ENCODE measurements around the gene COPS7A. TPM values are rescaled to one million over a fixed set of nuclear protein-coding genes. Genes with fewer than 3 reads are reported as not detected.

The COPS7A gene
- total and polyA plus RNA-seq, 9 of the 15 experiments (the other 6 are each of a cell fraction or from before 2014, with no cell fraction given): 12.7 to 36.0 (median 24.3) TPM

DNA sequence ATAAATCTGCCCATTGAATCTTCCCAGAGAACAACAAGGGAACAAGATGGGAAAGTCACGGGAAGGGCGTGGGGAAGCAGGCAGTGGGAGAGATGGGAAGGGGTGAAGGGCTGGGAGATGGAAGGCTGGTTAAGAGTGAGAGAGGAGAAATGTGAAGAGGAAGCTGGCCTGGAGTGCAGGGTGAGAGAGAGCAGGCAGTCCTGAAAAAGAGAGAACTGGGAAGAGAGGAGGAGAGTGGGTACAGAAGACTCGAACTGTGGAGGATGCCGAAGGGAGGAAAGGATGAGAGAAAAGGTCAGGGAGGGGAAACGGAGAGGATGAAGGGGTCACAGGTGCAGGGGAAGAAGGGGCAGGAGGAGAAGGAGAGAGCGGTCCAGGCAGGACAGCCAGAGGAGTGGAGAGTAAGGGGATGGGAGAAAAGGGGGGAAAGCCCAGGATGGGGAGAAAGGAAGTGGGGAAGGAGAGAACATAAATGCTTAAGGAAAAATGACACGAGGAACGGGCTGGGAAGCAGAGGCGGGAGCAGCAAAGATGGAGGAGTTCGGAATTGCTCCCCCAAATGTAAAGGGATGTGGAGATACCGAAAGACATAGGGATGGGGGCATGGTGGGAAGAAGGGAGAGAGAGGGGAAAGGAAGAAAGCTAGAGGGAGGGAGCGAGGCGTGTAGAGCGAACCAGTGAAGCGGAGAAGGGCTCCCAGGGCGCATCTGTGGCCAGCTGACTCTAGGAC, 24.4 kb upstream of the COPS7A start:
- ChIA-PET POLR2A (interaction anchor here (0.6 to 2.8 kb wide), 3 partner anchors 10 to 170 kb away, joined by 3 to 11 read pairs (median 3); partner anchors contain the start of gene ZNF384), CTCF (ENCODE audit: low intra/inter-chr PET ratio) (no interaction called here)
- in situ Hi-C loops (cut with MboI) (no loop called here), intact Hi-C loops (cut with micrococcal nuclease) (no loop called here)
- Histone ChIP-seq H3K27ac (ENCODE audit: extremely low read depth, low read depth, low read length) (no peak overlapping the region), H3K27me3 (ENCODE audit: control insufficient read depth in 2 of 2, insufficient read depth in 2 of 2, low read length in 2 of 2) (peaks cover 11 to 27% of the 10 kb centered on the region in 2 experiments; a peak in 4 of 5 replicates), H3K36me3 (ENCODE audit: control insufficient read depth, insufficient read depth, low read length) (no peaks in the 10 kb centered on the region), H2AFZ (ENCODE audit: low read depth, low read length) (no peak overlapping the region), H4K20me1 (replicated peaks; ENCODE audit: control insufficient read depth, insufficient read depth, low read length) (no peaks in the 10 kb centered on the region), H3K4me3 (no peak overlapping the region), H3K9me1 (ENCODE audit: control insufficient read depth, insufficient read depth, low read length) (no peaks in the 10 kb centered on the region), H3K4me1 (replicated peaks in 1 of 2; ENCODE audit: control insufficient read depth in 2 of 2, insufficient read depth in 2 of 2, low read length in 2 of 2) (peaks cover 5 to 31% of the 10 kb centered on the region in 2 experiments; a peak in 4 of 5 replicates), H3K79me2 (ENCODE audit: control insufficient read depth, insufficient read depth, low read length) (no peaks in the 10 kb centered on the region), H3K4me2 (ENCODE audit: insufficient read depth, low read length) (no peak overlapping the region), H3K9me3 (replicated peaks; ENCODE audit: control insufficient read depth, insufficient read depth, low read depth, low read length) (no peaks in the 10 kb centered on the region), H3K9ac (ENCODE audit: insufficient read depth in 1 of 2, low read depth in 2 of 2, low read length in 2 of 2) (no peak overlapping the region)
- DNase-seq (ENCODE audit: extremely low read depth in 1 of 4, low spot score in 3 of 4): no peak
- FAIRE-seq: no peak
- BruUV-seq (replicated peaks): no TSS peak
- 5% methylated on average over 9 of the region's 16 CpGs for WGBS (ENCODE audit: insufficient coverage, low coverage, missing lambda C conversion rate)
- no peak for ATAC-seq
- TF ChIP-seq CBX8 (IDR thresholded peaks at IDR 0.05; ENCODE audit: borderline replicate concordance, extremely low read depth, low read depth, low read length, poor library complexity, severe bottlenecking) (no peak), HDAC6 (IDR thresholded peaks at IDR 0.05; ENCODE audit: low read depth, low read length) (no peak), ZNF274 (IDR thresholded peaks at IDR 0.05; ENCODE audit: borderline replicate concordance, low read depth, low read length) (no peak), SMARCA4 (IDR thresholded peaks at IDR 0.05) (no peak), EZH2 (IDR thresholded peaks at IDR 0.05; ENCODE audit: borderline replicate concordance, low read depth, low read length) (peak; percentile 33; the same call in 1 of the 2 replicates)
- TF ChIP-seq, protein P1, sequence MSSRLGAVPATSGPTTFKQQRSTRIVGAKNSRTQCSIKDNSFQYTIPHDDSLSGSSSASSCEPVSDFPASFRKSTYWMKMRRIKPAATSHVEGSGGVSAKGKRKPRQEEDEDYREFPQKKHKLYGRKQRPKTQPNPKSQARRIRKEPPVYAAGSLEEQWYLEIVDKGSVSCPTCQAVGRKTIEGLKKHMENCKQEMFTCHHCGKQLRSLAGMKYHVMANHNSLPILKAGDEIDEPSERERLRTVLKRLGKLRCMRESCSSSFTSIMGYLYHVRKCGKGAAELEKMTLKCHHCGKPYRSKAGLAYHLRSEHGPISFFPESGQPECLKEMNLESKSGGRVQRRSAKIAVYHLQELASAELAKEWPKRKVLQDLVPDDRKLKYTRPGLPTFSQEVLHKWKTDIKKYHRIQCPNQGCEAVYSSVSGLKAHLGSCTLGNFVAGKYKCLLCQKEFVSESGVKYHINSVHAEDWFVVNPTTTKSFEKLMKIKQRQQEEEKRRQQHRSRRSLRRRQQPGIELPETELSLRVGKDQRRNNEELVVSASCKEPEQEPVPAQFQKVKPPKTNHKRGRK (tag; IDR thresholded peaks at IDR 0.05): peak; percentile 40; the same call in 1 of the 2 replicates

Measured in K562 (cell line).